H1 (cell line): ENCODE results near the gene PAWR. TPM values are rescaled to one million over a fixed set of nuclear protein-coding genes. Genes with fewer than 3 reads are reported as not detected.

Experiments used
- CTCF ChIA-PET: fragments of 300-600 bp; sonication (Branson Sonifier 250); formaldehyde crosslinking; loops from one replicate; lab custom pipeline; 2021; ENCODE audit not compliant: partially characterized antibody; lab: Charles Lee
- POLR2A ChIA-PET: fragments of 300-600 bp; sonication (Branson Sonifier 250); formaldehyde crosslinking; loops from one replicate; lab custom pipeline; 2021; ENCODE audit warnings: inconsistent platforms; ENCODE audit not compliant: partially characterized antibody; lab: Charles Lee
- DNase-seq, 2 experiments: peaks; one replicate each; pipeline versions ENCODE4 v3.0.0 to v3.0.0-alpha.2; 2010 to 2022; ENCODE audit warnings: low spot score in 2 of 2, low read depth in 1 of 2, mixed read lengths in 1 of 2
- FAIRE-seq: peaks from 2 replicates; lab custom pipeline; 2011; peaks lifted over from hg19 to GRCh38; lab: Jason Lieb, UNC
- H2AFZ ChIP-seq: 2 replicates; pipeline ENCODE4 v1.8.1; 2012; ENCODE audit warnings: low read length, inconsistent platforms
- H2AK5ac ChIP-seq: 2 replicates; pipeline ENCODE4 v1.6.1; 2013; ENCODE audit warnings: low read depth, low read length
- H2BK120ac ChIP-seq: replicated peaks from 2 replicates; pipeline ENCODE3; 2013; ENCODE audit warnings: low read depth, low read length, inconsistent platforms
- H2BK12ac ChIP-seq: 2 replicates; pipeline ENCODE4 v1.6.1; 2013; ENCODE audit warnings: low read depth, low read length
- H2BK15ac ChIP-seq: 2 replicates; pipeline ENCODE4 v1.6.1; 2013; ENCODE audit warnings: low read length
- H2BK20ac ChIP-seq: 2 replicates; pipeline ENCODE4 v1.6.1; 2013; ENCODE audit warnings: low read length
- H2BK5ac ChIP-seq: 2 replicates; pipeline ENCODE4 v1.6.1; 2013; ENCODE audit warnings: low read depth, low read length
- H3K14ac ChIP-seq: 2 replicates; pipeline ENCODE4 v1.6.1; 2013; ENCODE audit warnings: inconsistent platforms; ENCODE audit not compliant: insufficient read length
- H3K18ac ChIP-seq: 2 replicates; pipeline ENCODE4 v1.6.1; 2013; ENCODE audit warnings: low read length; ENCODE audit errors: extremely low read depth
- H3K23ac ChIP-seq: 2 replicates; pipeline ENCODE4 v1.6.1; 2013; ENCODE audit warnings: inconsistent platforms; ENCODE audit not compliant: insufficient read length
- H3K23me2 ChIP-seq: 2 replicates; pipeline ENCODE4 v1.6.1; 2013; ENCODE audit warnings: low read depth, low read length
- H3K27ac ChIP-seq: 2 replicates; pipeline ENCODE4 v1.6.1; 2011; ENCODE audit warnings: low read depth, low read length, inconsistent platforms
- H3K27me3 ChIP-seq, 4 experiments: replicated peaks in 1 of 4; 1 replicate in 1 of 4; 2 replicates in 3 of 4; pipeline versions ENCODE4 v1.6.1 to v1.8.1; 2011 to 2013; ENCODE audit warnings: low read length in 3 of 4, mild to moderate bottlenecking in 3 of 4, inconsistent platforms in 2 of 4, mixed read lengths in 2 of 4, moderate library complexity in 1 of 4; ENCODE audit not compliant: control insufficient read depth in 3 of 4, insufficient read depth in 3 of 4; ENCODE audit errors: extremely low read depth in 1 of 4
- H3K36me3 ChIP-seq, 4 experiments: 2 replicates each; pipeline versions ENCODE4 v1.6.1 to v1.8.1; 2011 to 2013; ENCODE audit warnings: mild to moderate bottlenecking in 4 of 4, low read length in 3 of 4, moderate library complexity in 2 of 4, control low read depth in 1 of 4, inconsistent platforms in 1 of 4; ENCODE audit not compliant: insufficient read depth in 4 of 4, control insufficient read depth in 2 of 4
- H3K4ac ChIP-seq: replicated peaks from 2 replicates; pipeline ENCODE3; 2013; ENCODE audit warnings: low read length, low read depth, mixed read lengths, inconsistent platforms; ENCODE audit not compliant: insufficient read length
- H3K4me1 ChIP-seq, 4 experiments: replicated peaks in 1 of 4; 1 replicate in 1 of 4; 2 replicates in 3 of 4; pipeline versions ENCODE4 v1.6.1 to v1.8.1; 2011 to 2013; ENCODE audit warnings: low read length in 3 of 4, inconsistent platforms in 2 of 4, mixed read lengths in 1 of 4; ENCODE audit not compliant: insufficient read depth in 4 of 4, control insufficient read depth in 3 of 4
- H3K4me2 ChIP-seq, 2 experiments: 2 replicates each; pipeline versions ENCODE4 v1.6.1 to v1.8.1; 2011 to 2013; ENCODE audit warnings: low read depth in 2 of 2, low read length in 2 of 2, control low read depth in 1 of 2, inconsistent platforms in 1 of 2, mild to moderate bottlenecking in 1 of 2; ENCODE audit not compliant: insufficient read depth in 1 of 2
- H3K4me3 ChIP-seq, 4 experiments: fragments of 200-600, 300-600 bp in 1 of 4; sonication (generic), shearing (Covaris generic), sonication (Bioruptor Twin) in 1 of 4; 2 replicates each; pipeline versions ENCODE4 v1.5.1 to v1.8.1; 2011 to 2016; ENCODE audit warnings: low read length in 4 of 4, low read depth in 3 of 4, control low read depth in 2 of 4, inconsistent platforms in 2 of 4, mild to moderate bottlenecking in 2 of 4, mixed read lengths in 1 of 4, moderate library complexity in 1 of 4; ENCODE audit not compliant: insufficient read depth in 2 of 4; ENCODE audit errors: extremely low read depth in 1 of 4
- H3K56ac ChIP-seq: replicated peaks from 2 replicates; pipeline ENCODE3; 2013; ENCODE audit warnings: low read depth, mild to moderate bottlenecking, mixed read lengths, low read length, inconsistent platforms; ENCODE audit not compliant: insufficient read length
- H3K79me1 ChIP-seq: 2 replicates; pipeline ENCODE4 v1.6.1; 2013; ENCODE audit warnings: low read depth, low read length, control low read depth
- H3K79me2 ChIP-seq, 2 experiments: 2 replicates each; pipeline versions ENCODE4 v1.6.1 to v1.8.1; 2012 to 2013; ENCODE audit warnings: low read length in 2 of 2, mild to moderate bottlenecking in 2 of 2, inconsistent platforms in 1 of 2; ENCODE audit not compliant: insufficient read depth in 2 of 2, control insufficient read depth in 1 of 2
- H3K9ac ChIP-seq, 4 experiments: replicated peaks in 1 of 4; 1 replicate in 1 of 4; 2 replicates in 3 of 4; pipeline versions ENCODE4 v1.6.1 to v1.8.1; 2011 to 2013; ENCODE audit warnings: low read depth in 3 of 4, low read length in 3 of 4, control low read depth in 2 of 4, mild to moderate bottlenecking in 2 of 4, moderate library complexity in 2 of 4, inconsistent platforms in 1 of 4; ENCODE audit errors: extremely low read depth in 1 of 4
- H3K9me3 ChIP-seq, 2 experiments: 2 replicates each; pipeline versions ENCODE4 v1.6.1 to v1.8.1; 2012 to 2013; ENCODE audit warnings: mild to moderate bottlenecking in 2 of 2, moderate library complexity in 2 of 2, control low read depth in 1 of 2, inconsistent platforms in 1 of 2, low read depth in 1 of 2, low read length in 1 of 2, mixed read lengths in 1 of 2; ENCODE audit not compliant: insufficient read depth in 2 of 2
- H4K20me1 ChIP-seq, 2 experiments: replicated peaks in 1 of 2; 2 replicates each; pipeline versions ENCODE3 to v1.8.1; 2011 to 2013; ENCODE audit warnings: inconsistent platforms in 2 of 2, low read length in 2 of 2, mild to moderate bottlenecking in 1 of 2; ENCODE audit not compliant: insufficient read depth in 2 of 2, control insufficient read depth in 1 of 2
- H4K5ac ChIP-seq: 2 replicates; pipeline ENCODE4 v1.6.1; 2013; ENCODE audit warnings: low read length, low read depth, mixed read lengths, inconsistent platforms; ENCODE audit not compliant: insufficient read length
- H4K8ac ChIP-seq: 2 replicates; pipeline ENCODE4 v1.8.0; 2013; ENCODE audit warnings: mild to moderate bottlenecking, moderate library complexity, low read length, inconsistent platforms; ENCODE audit not compliant: insufficient read depth; ENCODE audit errors: extremely low read depth
- H4K91ac ChIP-seq: replicated peaks from 2 replicates; pipeline ENCODE3; 2013; ENCODE audit warnings: low read length, mixed read lengths, inconsistent platforms; ENCODE audit not compliant: insufficient read length
- ASH2L ChIP-seq: fragments of 200-600, 300-600 bp; sonication (generic); IDR thresholded peaks from one replicate; pipeline ENCODE4 v1.7.1; 2017; ENCODE audit warnings: low read length
- BACH1 ChIP-seq: IDR thresholded peaks from 2 replicates; pipeline ENCODE4 v1.6.1; 2012; ENCODE audit warnings: low read length, improper control_type of control experiment
- BRCA1 ChIP-seq: IDR thresholded peaks from 2 replicates; pipeline ENCODE4 v1.6.1; 2012; ENCODE audit warnings: low read depth, low read length, improper control_type of control experiment
- CBX5 ChIP-seq: fragments of 300-800, 300-1000 bp; sonication (generic); IDR thresholded peaks from 2 replicates; pipeline ENCODE4 v1.7.1; 2016; ENCODE audit warnings: antibody characterized with exemption, low read length, low read depth
- CHD1 ChIP-seq: IDR thresholded peaks from 2 replicates; pipeline ENCODE4 v1.6.1; 2012; ENCODE audit warnings: low read depth, low read length, improper control_type of control experiment
- EGR1 ChIP-seq: IDR thresholded peaks from 2 replicates; pipeline ENCODE4 v1.6.1; 2011; ENCODE audit warnings: low read depth, low read length, borderline replicate concordance
- KDM5A ChIP-seq: fragments of 200-600 bp; IDR thresholded peaks from 2 replicates; pipeline ENCODE4 v1.7.1; 2012; ENCODE audit warnings: mild to moderate bottlenecking, low read length, inconsistent platforms, mixed read lengths
- MAFK ChIP-seq: IDR thresholded peaks from 2 replicates; pipeline ENCODE4 v1.6.1; 2012; ENCODE audit warnings: low read depth, mild to moderate bottlenecking, improper control_type of control experiment, low read length
- POLR2A ChIP-seq, 2 experiments: IDR thresholded peaks; 1 replicate in 1 of 2; 2 replicates in 1 of 2; pipeline ENCODE4 v1.6.1; 2011; ENCODE audit warnings: low read depth in 2 of 2, low read length in 2 of 2, mild to moderate bottlenecking in 2 of 2; ENCODE audit errors: control extremely low read depth in 1 of 2
- RFX5 ChIP-seq: IDR thresholded peaks from 2 replicates; pipeline ENCODE4 v1.6.1; 2011; ENCODE audit warnings: low read depth, low read length, improper control_type of control experiment, borderline replicate concordance
- TCF12 ChIP-seq: IDR thresholded peaks from 2 replicates; pipeline ENCODE4 v1.6.1; 2011; ENCODE audit warnings: low read depth, mild to moderate bottlenecking, low read length
- WGBS, 2 experiments: shearing (Covaris generic) in 1 of 2; methylation state at CpG; one replicate each; pipeline versions ENCODE4 v1.1.6 to v1.1.7; 2013 to 2015; ENCODE audit warnings: low lambda C conversion rate in 2 of 2, mixed read lengths in 2 of 2, inconsistent platforms in 1 of 2, low coverage in 1 of 2, missing lambda C conversion rate in 1 of 2; ENCODE audit not compliant: insufficient replicate concordance in 2 of 2, insufficient coverage in 1 of 2, insufficient read length in 1 of 2; ENCODE audit errors: extremely low coverage in 1 of 2, missing lambda C conversion rate in 1 of 2; 5-methylcytosine and 5-hydroxymethylcytosine counted together
- polyA plus RNA-seq, 7 experiments: library from polyadenylated mRNA; depleted of rRNA in 3 of 7; stranded (reverse) in 5 of 7; unstranded in 2 of 7; fragments of >200 nt in 5 of 7; fragments of 200-250 nt in 2 of 7; gene quantifications; 1 replicate in 5 of 7; 2 replicates in 1 of 7; 4 replicates in 1 of 7; pipeline versions ENCODE4 v1.2.1 to v1.2.3, GENCODE V29; 2011 to 2013; ENCODE audit warnings: missing spikeins in 2 of 7, mixed read lengths in 2 of 7
- total RNA-seq: library from RNA; stranded (reverse); fragmentation: NEBNext Ultra II Directional; extraction: Animal tissue kit (Norgen Biotek cat#: 25700); gene quantifications from 2 replicates; pipeline ENCODE4 v1.2.1, GENCODE V29; 2021

PAWR gene
- total and polyA plus RNA-seq, 2 of the 8 experiments (the other 6 are each of a cell fraction or from before 2014, with no cell fraction given), result 28.3 to 327 TPM

- peaks cover 6 to 8% of the 10 kb centered on the region in 2 experiments for H4K20me1 ChIP-seq
- no peak overlapping the region for H2BK20ac ChIP-seq
- no peak overlapping the region for H3K27ac ChIP-seq
- no peak overlapping the region for H3K23ac ChIP-seq
- no peak overlapping the region for H3K14ac ChIP-seq
- peaks cover 10% of the 10 kb centered on the region for H3K79me1 ChIP-seq
- H3K23me2 ChIP-seq, result no peaks in the 10 kb centered on the region
- no peak overlapping the region for H4K5ac ChIP-seq
- no peak overlapping the region for H2AFZ ChIP-seq
- DNase-seq (no peak), FAIRE-seq (peak; percentile 45)
- TF ChIP-seq CHD1 (no peak), ASH2L (no peak), CBX5 (no peak), RFX5 (no peak), BACH1 (no peak), BRCA1 (no peak), MAFK (no peak), POLR2A (IDR thresholded peaks at IDR 0.05; ENCODE audit: control extremely low read depth in 1 of 2, low read depth in 2 of 2, low read length in 2 of 2) (no peak), EGR1 (no peak), KDM5A (no peak), TCF12 (no peak)
- POLR2A ChIA-PET, result interaction anchor here (0.6 to 1.3 kb wide), 4 partner anchors 12 to 71 kb away, joined by 3 to 5 read pairs (median 3); no protein-coding TSS in a partner anchor
- H3K79me2 ChIP-seq, result peaks cover 4 to 93% of the 10 kb centered on the region in 2 experiments; a peak in 3 of 4 replicates
- CTCF ChIA-PET, result interaction anchor here (0.7 to 2.1 kb wide), 3 partner anchors 15 to 1215 kb away, joined by 3 to 6 read pairs (median 3); no protein-coding TSS in a partner anchor
- no peak overlapping the region for H3K9ac ChIP-seq
- no peak overlapping the region for H3K4ac ChIP-seq
- H2BK120ac ChIP-seq, result no peak overlapping the region
- no peaks in the 10 kb centered on the region for H3K27me3 ChIP-seq
- H3K4me3 ChIP-seq, result no peak overlapping the region
- 91% methylated on average over 4 of the region's 4 CpGs; no CpG with 5 or more reads in 1 of the 2 experiments for whole genome bisulfite sequencing, 2 experiments
- peaks cover 5 to 39% (median 17%) of the 10 kb centered on the region in 4 experiments for H3K36me3 ChIP-seq
- no peak overlapping the region for H3K56ac ChIP-seq
- H3K9me3 ChIP-seq, result no peaks in the 10 kb centered on the region
- no peak overlapping the region for H2BK12ac ChIP-seq
- no peak overlapping the region for H3K18ac ChIP-seq
- H4K8ac ChIP-seq, result no peak overlapping the region
- H3K4me2 ChIP-seq, result no peak overlapping the region
- H4K91ac ChIP-seq, result no peak overlapping the region
- H2BK5ac ChIP-seq, result no peak overlapping the region
- no peak overlapping the region for H2AK5ac ChIP-seq
- peaks cover 0 to 2% (median under 1%) of the 10 kb centered on the region in 4 experiments; a peak in 1 of 7 replicates for H3K4me1 ChIP-seq
- H2BK15ac ChIP-seq, result no peak overlapping the region
Observed at GRCh38 chr12:79617696-79618095, 73.1 kb downstream of the PAWR start.
